Loucy (cell line): ENCODE data around the gene FAM72A.

Source experiments
- H2AFZ ChIP-seq: fragments of 200-600 bp; sonication (generic); 2 replicates; pipeline ENCODE4 v1.6.0; 2016; ENCODE audit warnings: antibody characterized with exemption, mild to moderate bottlenecking, low read length, moderate library complexity
- H3F3A ChIP-seq: fragments of 200-600 bp; 2 replicates; pipeline ENCODE4 v1.6.0; 2016; ENCODE audit warnings: antibody characterized with exemption, low read depth, mild to moderate bottlenecking
- H3K27me3 ChIP-seq: fragments of 200-600 bp; sonication (generic); 2 replicates; pipeline ENCODE4 v1.6.1; 2014; ENCODE audit warnings: low read length, mild to moderate bottlenecking; ENCODE audit not compliant: insufficient read depth, poor library complexity, severe bottlenecking
- H3K36me3 ChIP-seq: fragments of 200-600 bp; sonication (generic); 2 replicates; pipeline ENCODE4 v1.6.1; 2016; ENCODE audit warnings: low read length; ENCODE audit not compliant: insufficient read depth
- H3K4me1 ChIP-seq: fragments of 200-600 bp; sonication (generic); 2 replicates; pipeline ENCODE4 v1.5.1; 2014; ENCODE audit warnings: low read length, mild to moderate bottlenecking; ENCODE audit not compliant: insufficient read depth, poor library complexity, severe bottlenecking
- H3K4me2 ChIP-seq: fragments of 200-600 bp; sonication (generic); 2 replicates; pipeline ENCODE4 v1.6.0; 2014; ENCODE audit warnings: antibody characterized with exemption, low read length, low read depth, mild to moderate bottlenecking; ENCODE audit not compliant: poor library complexity, severe bottlenecking
- H3K4me3 ChIP-seq: fragments of 200-600 bp; sonication (generic); 2 replicates; pipeline ENCODE4 v1.5.1; 2014; ENCODE audit warnings: low read length, mild to moderate bottlenecking, mixed read lengths; ENCODE audit not compliant: poor library complexity, severe bottlenecking
- H3K79me2 ChIP-seq: fragments of 200-600 bp; sonication (generic); 2 replicates; pipeline ENCODE4 v1.6.1; 2014; ENCODE audit warnings: low read length; ENCODE audit not compliant: insufficient read depth
- H3K9ac ChIP-seq: fragments of 200-600 bp; sonication (generic); 2 replicates; pipeline ENCODE4 v1.6.0; 2014; ENCODE audit warnings: mild to moderate bottlenecking, low read depth, low read length, moderate library complexity; ENCODE audit not compliant: poor library complexity, severe bottlenecking
- H3K9me2 ChIP-seq: fragments of 200-600 bp; sonication (generic); replicated peaks from 2 replicates; pipeline ENCODE4 v1.6.1; 2016; ENCODE audit warnings: low read depth, low read length, mixed read lengths
- H3K9me3 ChIP-seq: fragments of 200-600 bp; sonication (generic); 2 replicates; pipeline ENCODE4 v1.6.1; 2014; ENCODE audit warnings: mild to moderate bottlenecking, antibody characterized with exemption, low read length, low read depth; ENCODE audit not compliant: insufficient read depth
- H4K20me1 ChIP-seq: fragments of 200-600 bp; sonication (generic); 2 replicates; pipeline ENCODE4 v1.6.0; 2014; ENCODE audit warnings: antibody characterized with exemption, low read length, mild to moderate bottlenecking; ENCODE audit not compliant: insufficient read depth, poor library complexity, severe bottlenecking
- EZH2phosphoT487 ChIP-seq: fragments of 200-600 bp; IDR thresholded peaks from 2 replicates; pipeline ENCODE4 v1.6.1; 2018; ENCODE audit warnings: antibody characterized with exemption, mild to moderate bottlenecking, moderate library complexity, borderline replicate concordance
- TF ChIP-seq, protein P1 (sequence below): fragments of 200-600 bp; sonication (generic); conservative IDR thresholded peaks from 2 replicates; pipeline ENCODE4 v1.5.1; 2014; ENCODE audit warnings: mild to moderate bottlenecking, antibody characterized with exemption, low read length

Gene FAM72A

GRCh38 chr1:206145771-206146290 is 56.8 kb downstream of the FAM72A start:
- TF ChIP-seq, protein P1, sequence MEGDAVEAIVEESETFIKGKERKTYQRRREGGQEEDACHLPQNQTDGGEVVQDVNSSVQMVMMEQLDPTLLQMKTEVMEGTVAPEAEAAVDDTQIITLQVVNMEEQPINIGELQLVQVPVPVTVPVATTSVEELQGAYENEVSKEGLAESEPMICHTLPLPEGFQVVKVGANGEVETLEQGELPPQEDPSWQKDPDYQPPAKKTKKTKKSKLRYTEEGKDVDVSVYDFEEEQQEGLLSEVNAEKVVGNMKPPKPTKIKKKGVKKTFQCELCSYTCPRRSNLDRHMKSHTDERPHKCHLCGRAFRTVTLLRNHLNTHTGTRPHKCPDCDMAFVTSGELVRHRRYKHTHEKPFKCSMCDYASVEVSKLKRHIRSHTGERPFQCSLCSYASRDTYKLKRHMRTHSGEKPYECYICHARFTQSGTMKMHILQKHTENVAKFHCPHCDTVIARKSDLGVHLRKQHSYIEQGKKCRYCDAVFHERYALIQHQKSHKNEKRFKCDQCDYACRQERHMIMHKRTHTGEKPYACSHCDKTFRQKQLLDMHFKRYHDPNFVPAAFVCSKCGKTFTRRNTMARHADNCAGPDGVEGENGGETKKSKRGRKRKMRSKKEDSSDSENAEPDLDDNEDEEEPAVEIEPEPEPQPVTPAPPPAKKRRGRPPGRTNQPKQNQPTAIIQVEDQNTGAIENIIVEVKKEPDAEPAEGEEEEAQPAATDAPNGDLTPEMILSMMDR: no peak
- TF ChIP-seq EZH2phosphoT487: no peak
- H3F3A ChIP-seq: no peaks in the 10 kb centered on the region
- H3K4me1 ChIP-seq: no peaks in the 10 kb centered on the region
- H2AFZ ChIP-seq: no peak overlapping the region
- no peaks in the 10 kb centered on the region for H3K9me3 ChIP-seq
- H3K4me3 ChIP-seq: no peak overlapping the region
- no peak overlapping the region for H3K4me2 ChIP-seq
- H3K9ac ChIP-seq: no peak overlapping the region
- H3K27me3 ChIP-seq: no peaks in the 10 kb centered on the region
- no peaks in the 10 kb centered on the region for H3K79me2 ChIP-seq
- no peaks in the 10 kb centered on the region for H3K9me2 ChIP-seq
- H3K36me3 ChIP-seq: no peaks in the 10 kb centered on the region
- H4K20me1 ChIP-seq: no peaks in the 10 kb centered on the region

DNA sequence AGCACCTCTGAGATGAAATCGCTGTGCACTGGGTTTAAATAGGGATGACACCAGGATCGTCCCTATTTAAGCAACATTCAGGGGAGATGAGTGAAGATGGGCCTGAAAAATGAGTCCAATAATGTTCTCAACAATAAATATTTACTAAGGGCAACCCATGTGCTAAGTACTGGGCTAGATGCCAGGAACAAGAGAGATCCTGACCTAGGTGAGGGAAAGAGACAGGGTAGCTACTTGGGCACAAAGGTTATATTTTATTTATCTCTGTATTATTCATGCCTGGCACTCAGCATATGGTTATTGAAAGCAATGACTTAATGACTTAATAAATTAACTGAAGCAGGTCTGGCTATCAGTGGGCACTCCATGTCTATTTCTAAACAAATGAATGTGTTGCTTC is 58.0 kb downstream of the FAM72A start:
- no peak for TF ChIP-seq EZH2phosphoT487
- TF ChIP-seq, protein P1: no peak
- Histone ChIP-seq H3K4me2 (no peak overlapping the region), H3K9me3 (no peaks in the 10 kb centered on the region), H4K20me1 (no peaks in the 10 kb centered on the region), H3F3A (no peaks in the 10 kb centered on the region), H3K4me1 (no peaks in the 10 kb centered on the region), H3K4me3 (no peak overlapping the region), H3K36me3 (no peaks in the 10 kb centered on the region), H3K27me3 (no peaks in the 10 kb centered on the region), H2AFZ (no peak overlapping the region), H3K9me2 (no peaks in the 10 kb centered on the region), H3K79me2 (no peaks in the 10 kb centered on the region), H3K9ac (no peak overlapping the region)

DNA sequence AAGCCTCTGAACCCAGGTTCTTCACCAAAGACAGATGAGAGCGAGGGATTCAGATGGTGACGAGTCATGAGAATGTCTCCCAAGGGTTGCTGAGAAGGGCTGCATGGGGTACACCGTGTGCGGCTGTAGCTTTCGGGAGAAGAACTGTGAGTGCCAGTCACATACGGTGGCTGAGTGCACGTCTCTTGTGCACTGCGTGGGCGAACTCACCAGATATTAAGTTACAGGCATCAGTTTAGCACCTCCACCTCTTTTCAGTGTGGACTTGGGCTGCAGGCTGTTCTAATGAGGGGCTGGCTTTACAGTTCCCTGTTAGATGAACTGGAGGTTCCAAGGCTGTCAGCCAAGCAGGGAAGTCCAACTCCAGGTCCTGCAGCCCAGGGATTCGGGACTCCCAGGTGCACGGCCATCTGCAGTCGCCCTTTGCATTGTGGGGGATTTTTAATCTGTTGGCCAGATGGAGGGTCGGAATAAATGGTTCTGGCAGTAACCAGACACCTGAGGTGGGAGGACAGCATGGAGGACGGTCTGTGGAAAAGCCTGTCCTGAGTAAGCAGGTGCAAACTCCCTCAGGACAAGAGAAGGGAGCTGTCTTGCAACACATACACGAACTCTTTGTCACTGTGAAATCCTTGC is 59.0 kb downstream of the FAM72A start:
- no peak overlapping the region for H3K4me3 ChIP-seq
- H3K79me2 ChIP-seq: no peaks in the 10 kb centered on the region
- no peak for TF ChIP-seq EZH2phosphoT487
- TF ChIP-seq, protein P1: no peak
- H3K4me2 ChIP-seq: no peak overlapping the region
- no peak overlapping the region for H2AFZ ChIP-seq
- H3K9me2 ChIP-seq: no peaks in the 10 kb centered on the region
- H4K20me1 ChIP-seq: no peaks in the 10 kb centered on the region
- H3K27me3 ChIP-seq: no peaks in the 10 kb centered on the region
- H3K9ac ChIP-seq: no peak overlapping the region
- no peaks in the 10 kb centered on the region for H3K4me1 ChIP-seq
- no peaks in the 10 kb centered on the region for H3K36me3 ChIP-seq
- H3F3A ChIP-seq: no peaks in the 10 kb centered on the region
- no peaks in the 10 kb centered on the region for H3K9me3 ChIP-seq
